ENCODE results near the gene HNRNPA3.
"Not testable (repeated sequence)": the region's sequence is repeated elsewhere in the genome, so short reads cannot be mapped to it uniquely, and the experiment has no call there.

The HNRNPA3 gene

DNA sequence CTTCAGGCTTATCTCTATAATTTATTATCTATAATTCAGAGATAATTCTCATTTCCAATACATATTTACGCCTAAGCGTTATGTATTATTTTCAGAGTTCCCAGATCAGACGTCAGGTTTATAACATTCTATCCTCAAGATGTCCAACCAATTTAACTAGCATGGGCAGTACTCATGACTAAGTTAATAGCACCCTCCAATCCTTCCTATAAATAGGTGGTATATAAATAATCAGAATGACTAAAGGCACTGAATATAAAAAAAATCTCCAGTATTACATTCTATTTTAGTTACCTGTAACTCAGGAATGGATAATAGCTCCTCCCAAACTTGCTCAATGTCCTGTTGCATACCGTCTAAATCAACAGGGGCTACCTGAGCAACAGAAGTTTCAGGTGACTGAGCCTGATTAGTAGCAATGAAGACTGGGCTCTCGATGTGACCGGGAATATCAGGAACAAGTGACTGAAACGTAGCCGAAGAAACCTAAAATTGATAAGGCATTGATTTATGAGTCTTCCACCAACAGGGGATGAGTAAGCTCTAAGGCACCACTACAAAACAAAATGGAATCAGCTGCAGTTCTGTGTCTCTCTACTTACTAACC is 19.6 kb downstream of the HNRNPA3 start:
- DNase-seq (ENCODE audit: low read depth in 2 of 2) = no peak

DNA sequence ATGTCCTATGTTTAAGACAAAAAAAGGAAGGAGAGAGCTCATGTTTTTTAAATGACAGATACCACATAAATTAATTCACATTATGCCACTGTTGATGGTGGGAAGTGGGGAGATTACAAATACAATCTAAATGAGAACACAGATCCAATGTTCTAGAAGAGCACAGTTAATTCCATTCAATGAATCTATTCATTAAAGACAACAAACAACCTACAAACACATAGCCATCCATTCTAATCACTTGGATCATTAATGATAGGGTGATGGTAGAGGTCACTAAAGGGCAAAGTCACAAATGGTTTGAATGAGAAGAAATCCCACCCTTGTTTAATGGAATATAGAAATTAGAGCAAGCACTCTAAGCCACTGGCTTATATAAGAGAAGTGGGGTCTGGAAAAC is 21.7 kb downstream of the HNRNPA3 start:
- no peak for DNase-seq (ENCODE audit: low read depth in 2 of 2)

DNA sequence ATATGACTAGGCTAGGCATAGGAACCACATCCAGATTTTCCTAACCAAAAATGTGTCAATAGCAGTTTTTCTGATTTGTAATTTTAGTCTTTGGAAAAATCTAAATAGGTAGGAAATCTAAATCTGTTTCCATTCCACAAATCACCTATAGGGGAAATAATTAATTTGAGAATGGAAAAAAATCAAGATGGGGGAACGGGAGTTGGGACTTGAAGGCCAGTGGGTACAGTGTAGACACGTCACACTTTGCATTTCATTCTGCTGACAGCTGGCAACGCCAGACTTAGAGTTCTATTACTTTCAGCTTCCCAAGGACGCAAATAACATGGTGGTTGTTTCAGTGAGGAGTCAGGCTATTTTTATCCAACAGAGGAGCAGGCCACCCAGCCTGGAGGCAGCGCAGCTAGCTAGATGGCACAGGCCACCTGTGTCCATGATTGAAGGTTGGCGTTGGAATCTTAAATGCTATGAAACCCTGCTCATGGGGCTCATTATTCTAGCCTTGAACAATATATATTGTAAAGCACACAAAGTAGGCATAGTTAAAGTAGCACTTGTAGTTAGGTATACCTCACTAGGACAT is 23.4 kb downstream of the HNRNPA3 start:
- DNase-seq (ENCODE audit: low read depth in 2 of 2) = no peak

DNA sequence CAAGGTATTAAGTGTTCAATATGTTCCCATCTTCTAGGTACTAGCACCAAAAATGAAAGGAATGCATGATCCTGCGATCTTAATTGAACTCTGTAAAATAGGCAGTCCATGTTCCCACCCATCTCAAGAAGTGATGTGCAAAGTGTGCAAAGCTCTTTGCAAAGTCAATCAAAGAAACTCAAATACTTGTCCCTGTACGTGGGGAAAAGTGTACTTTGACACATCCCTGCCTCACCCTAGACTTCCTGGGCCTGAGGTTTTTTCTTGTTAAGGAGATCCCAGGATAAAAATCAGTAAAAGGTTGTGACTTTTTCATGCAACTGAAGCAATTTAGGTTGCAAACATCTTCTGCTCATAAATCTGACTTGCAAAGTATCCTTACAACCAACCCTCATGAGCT is 25.3 kb downstream of the HNRNPA3 start:
- no peak for DNase-seq (ENCODE audit: low read depth in 2 of 2)

DNA sequence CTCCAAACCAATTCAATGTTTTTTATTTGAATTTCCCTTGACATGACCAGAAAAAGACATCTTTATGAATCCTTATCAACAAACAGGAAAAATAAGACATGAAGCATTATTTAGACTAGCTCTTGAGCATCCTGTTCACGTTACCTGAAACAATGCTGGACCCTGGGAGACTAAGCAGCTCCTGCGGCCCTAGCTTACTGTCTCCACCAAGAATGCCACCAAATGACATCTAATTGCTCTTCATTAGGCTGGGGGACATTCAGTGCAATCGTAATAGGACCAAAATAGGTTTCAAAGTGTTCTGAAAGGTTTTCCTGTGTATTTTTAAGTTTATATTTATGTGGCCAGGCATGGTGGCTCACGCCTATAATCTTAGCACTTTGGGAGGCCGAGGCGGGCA is 26.5 kb downstream of the HNRNPA3 start:
- no peak for DNase-seq (ENCODE audit: low read depth in 2 of 2)

DNA sequence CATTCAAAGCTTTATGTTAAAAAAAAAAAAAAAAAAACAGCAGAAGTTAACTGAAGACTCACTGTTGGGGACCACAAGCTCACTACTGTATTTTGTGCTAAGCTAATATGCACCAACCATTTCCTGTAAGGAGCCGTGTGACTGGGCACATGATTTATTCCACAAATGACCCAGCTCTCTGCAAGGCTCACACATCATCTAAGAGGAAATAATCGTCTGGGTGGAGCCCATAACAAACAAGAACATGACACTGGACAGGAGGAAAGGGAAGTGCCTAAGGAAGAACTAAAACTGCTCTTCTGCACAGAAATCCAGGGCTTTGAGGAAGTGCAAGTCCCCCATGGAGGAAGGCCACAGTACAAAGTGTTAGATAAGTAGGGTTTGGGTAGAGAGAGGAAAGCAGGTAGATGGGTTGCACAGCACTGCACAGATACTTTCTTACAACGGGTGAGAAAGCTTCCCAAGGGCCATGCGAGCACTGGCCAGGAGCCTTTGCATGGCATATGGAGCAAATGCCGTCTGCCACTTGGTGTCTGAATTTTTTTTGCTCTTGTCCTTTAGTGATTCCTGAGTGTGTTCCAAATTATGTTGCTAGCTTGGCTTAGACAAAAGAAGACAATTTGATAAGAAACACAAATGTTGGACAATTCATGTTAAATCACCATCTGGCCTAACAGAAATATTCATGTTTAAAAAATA is 27.5 kb downstream of the HNRNPA3 start:
- DNase-seq (ENCODE audit: low read depth in 2 of 2) = no peak

DNA sequence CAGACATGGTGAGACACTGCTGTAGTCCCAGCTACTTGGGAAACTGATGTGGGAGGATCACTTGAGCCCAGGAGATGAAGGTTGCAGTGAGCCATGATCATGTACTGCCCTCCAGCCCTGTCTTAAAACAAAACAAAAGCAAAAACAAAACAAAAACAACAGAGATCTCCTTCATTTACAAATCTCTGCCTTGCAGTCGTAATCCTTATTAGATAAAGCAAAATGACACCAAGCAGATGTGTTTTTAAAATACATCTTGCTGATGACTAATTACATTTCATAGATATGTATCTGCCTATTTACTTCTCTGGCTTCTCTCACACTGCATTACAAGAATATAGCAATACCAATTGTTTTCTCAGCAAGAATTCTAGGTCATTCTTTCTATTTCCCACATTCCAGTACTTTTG is 29.1 kb downstream of the HNRNPA3 start:
- no peak for DNase-seq (ENCODE audit: low read depth in 2 of 2)

DNA sequence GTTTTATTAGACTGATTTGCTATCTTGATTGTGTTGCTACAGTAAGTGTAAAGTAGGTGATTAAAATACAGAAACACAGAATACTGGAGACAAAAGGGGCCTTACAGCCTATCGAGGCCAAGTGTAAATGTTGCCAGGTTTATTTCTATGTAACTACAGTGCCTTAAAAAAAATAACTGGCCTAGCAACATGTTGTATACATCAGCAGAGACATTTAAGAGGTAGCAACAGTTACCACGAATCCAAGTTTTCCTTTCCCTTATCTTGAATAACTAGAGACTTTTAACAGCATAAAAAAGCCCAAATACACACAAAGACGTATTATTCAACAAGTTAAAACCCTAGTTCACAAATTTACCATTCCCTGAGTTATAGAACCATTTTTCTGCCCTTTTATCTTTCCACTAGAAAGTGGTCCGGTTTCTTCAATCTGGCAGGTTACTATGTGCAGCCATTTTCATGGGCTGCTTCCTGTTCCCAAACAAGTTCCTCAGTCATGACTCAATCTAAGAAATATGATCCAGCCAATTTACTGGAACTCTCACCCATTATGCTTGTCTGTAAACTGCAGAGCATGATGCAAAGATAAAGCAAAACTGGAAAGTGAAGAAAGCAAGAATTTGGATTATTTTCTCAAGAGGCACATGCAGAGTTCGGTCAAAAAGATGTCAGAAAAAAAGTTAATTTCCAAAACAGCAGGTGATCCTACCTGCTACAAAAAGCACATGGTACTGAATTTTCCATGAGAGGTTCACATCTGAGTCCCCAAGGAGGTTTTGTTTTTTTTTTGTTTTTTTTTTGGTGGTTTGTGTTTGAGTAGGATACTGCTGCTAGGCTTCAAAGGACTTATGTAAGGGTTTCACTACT is 29.8 kb downstream of the HNRNPA3 start:
- DNase-seq (ENCODE audit: low read depth in 2 of 2) = no peak

DNA sequence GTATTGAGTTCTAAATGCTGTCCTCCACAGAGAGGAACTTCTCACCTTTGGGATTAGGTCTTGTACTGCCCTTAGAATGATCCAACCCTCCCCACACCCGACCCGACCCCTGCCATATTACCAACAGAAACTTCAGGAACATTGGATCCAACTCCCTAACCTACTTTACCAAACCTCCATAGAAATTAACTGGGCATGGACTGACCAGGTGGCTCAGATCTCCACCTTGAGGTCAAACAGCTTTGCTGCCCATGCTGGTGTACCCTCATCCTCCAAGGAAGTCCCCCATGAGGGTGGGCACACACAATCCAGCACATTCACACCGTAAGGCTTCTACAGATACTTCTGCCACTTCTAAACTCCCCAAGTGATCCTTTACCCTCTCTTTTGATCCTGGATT is 30.5 kb downstream of the HNRNPA3 start:
- no peak for DNase-seq (ENCODE audit: low read depth in 2 of 2)

DNA sequence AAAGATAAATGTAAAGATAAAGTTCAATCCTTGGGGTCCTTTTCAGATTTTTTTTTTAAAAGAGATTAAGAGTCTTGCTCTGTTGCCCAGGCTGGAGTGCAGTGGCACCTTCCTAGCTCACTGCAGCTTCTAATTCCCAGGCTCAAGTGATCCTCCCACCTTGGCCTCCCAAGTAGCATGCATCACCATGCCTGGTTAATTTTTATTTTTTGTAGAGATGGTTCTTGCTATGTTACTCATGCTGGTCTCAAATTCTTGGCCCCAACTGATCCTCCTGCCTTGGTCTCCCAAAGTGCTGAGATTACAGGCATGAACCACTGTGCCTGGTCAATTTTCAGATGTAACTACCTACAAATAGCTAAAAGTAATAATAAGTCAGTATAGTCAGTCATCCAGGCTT is 30.9 kb downstream of the HNRNPA3 start:
- DNase-seq (ENCODE audit: low read depth in 2 of 2) = no peak

DNA sequence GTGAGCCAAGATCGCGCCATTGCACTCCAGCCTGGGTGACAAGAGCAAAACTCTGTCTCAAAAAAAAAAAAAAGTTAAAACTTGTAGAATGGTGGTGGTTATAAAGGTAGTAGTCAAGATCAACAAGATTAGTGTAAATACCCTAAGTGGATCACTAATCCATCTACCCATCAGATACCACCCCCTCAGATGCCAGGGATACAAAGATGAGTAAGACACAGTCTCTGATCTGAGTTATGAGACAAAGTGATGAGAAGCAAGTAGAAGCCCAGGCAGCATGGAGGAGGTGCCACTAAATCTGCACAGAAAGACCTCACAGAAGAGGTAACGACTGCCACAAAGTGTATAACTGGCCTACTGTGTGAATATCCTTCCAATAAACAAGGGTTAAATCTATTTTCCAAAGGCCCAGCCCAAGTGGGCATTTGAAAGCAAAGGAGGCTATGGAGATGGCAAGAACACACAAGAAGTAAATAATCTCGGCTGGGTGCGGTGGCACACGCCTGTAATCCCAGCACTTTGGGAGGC is 31.7 kb downstream of the HNRNPA3 start:
- no peak for DNase-seq (ENCODE audit: low read depth in 2 of 2)

DNA sequence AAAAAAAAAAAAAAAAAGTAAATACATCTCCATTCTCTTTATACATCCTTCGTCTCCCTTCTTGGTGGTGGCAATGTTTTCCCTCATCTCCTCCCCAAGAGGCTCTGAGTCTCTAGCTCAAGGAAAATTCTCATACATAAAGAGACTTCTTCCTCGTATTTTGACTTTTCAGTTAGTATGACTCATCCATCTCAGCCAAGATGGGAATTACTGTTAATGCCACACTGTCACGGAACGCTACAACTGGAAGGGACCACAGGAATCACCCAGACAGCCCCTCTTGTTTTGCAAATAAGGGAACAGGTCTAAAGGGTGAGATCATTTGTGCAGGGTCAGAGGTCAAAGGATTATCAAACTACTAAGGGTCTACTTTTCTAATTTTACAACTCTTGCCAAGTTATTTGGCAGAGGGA is 32.4 kb downstream of the HNRNPA3 start:
- no peak for DNase-seq (ENCODE audit: low read depth in 2 of 2)

DNA sequence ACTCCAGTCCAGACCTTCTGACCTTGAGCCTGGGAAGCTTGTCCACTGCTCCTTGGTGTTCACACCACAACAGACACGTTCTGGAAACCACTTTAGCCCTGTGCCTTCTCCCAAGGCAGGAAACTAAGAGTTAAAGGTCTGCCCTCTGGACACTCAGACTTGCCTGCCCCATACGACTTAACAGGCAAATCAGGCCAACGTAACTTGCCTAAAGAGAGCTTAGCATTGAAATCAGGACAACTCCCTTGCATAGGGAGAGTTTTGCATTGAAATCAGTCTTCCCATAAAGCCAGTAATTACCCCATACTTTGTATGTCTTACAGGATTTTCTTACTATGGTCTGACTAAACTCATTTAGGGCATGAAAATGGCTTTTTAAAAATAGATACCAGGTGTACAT is 33.4 kb downstream of the HNRNPA3 start:
- DNase-seq (ENCODE audit: low read depth in 2 of 2) = no peak

DNA sequence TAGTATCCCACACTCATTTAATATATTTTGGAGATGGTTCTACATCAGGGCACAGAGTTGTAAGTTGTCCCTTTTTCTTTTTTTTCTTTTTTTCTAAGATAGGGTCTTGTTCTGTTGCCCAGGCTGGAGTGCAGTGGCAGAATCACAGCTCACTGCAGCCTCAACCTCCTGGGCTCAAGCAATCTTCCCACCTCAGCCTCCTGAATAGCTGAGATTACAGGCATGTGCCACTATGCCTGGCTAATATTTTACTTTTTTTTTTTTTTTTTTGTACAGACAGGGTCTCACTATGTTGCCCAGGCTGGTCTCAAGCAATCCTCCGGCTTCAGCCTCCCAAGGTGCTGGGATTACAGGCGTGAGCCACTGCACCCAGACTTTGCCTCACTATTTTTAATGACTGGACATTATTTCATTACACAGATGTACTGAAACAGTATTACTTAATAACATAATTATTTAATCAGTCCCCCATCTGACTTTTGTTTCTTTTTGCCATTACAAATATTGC is 34.0 kb downstream of the HNRNPA3 start:
- not testable (repeated sequence) for DNase-seq (ENCODE audit: low read depth in 2 of 2)

DNA sequence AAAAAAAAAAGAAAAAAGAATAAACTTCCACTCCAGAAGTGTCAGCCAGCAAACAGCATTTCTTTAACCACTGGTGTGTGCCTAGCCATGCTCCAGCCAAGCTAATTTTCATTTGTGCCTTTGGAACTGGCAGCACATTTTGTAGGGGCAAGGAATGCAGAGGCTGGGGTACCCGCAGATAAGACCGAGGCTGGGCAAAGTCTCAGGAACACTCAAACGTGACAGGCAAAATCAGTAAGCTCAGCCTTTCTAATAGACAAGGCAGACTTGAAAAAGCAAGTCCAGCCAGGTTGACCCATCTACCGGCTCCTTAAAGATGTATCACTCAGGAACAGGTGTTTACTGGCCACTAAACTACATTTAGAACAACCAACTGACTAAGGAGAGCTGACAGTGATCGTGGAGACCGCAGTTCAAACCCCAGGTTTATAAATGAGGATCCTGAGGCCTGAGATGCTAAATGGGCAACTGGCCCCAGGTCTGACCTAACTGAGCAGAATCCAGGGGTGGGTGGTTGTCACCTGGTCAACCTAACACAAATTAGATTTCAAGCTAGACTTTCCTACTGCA is 35.2 kb downstream of the HNRNPA3 start:
- no peak for DNase-seq (ENCODE audit: low read depth in 2 of 2)

DNA sequence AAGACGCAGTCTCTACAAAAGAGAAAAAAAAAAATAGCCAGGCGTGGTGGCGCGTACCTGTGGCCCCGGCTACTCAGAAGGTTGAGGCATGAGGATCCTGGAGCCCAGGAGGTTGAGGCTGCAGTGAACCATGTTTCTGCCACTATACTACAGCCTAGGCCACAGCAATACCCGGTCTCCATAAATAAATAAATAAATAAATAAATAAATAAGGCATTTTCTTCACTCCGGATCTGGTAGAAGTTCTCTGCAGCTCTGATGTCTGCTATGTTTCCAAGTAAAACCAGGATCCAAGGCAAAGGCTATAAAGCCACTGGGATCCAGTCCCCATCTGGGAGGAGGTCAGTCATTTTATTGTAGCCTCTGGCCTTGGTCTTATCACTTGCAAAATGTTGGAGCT is 36.4 kb downstream of the HNRNPA3 start:
- DNase-seq (ENCODE audit: low read depth in 2 of 2) = no peak

DNA sequence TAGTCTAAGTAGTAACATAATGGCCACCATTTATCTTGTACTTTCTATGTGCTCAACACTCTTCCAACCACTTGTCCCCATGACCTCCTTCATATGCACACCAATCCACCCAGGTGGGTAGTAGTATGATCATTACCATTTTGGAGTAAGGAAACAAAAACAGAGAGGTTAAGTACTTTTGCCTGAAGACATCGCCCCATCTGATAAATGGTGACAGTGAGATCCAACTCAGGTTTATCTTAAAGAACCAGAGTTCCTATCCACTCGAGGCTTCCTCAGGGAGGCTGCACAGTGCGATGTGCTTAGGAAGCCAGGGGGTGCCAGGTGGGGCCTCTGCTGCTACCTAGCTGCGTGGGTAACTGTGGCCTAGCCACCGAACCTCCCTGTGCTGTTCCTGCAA is 37.9 kb downstream of the HNRNPA3 start:
- no peak for DNase-seq (ENCODE audit: low read depth in 2 of 2)

DNA sequence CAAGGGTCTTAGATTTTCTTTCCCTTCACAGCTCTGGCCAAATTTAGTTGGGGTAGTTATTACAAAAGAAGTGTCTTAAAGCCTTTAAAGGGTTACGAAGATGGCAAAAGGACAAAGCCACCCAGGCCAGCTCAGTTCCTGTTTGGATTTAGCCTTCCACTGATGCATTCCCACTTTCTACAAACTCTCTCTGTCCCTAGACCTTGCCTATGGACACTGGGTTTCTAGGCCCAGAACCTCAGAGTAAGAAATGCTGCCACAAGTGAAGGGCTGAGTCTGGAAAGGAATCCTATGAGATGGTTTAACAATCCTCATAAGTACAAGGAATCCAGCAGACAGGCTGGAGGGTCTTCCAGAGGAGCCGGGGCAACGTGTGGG is 38.6 kb downstream of the HNRNPA3 start:
- no peak for DNase-seq (ENCODE audit: low read depth in 2 of 2)

DNA sequence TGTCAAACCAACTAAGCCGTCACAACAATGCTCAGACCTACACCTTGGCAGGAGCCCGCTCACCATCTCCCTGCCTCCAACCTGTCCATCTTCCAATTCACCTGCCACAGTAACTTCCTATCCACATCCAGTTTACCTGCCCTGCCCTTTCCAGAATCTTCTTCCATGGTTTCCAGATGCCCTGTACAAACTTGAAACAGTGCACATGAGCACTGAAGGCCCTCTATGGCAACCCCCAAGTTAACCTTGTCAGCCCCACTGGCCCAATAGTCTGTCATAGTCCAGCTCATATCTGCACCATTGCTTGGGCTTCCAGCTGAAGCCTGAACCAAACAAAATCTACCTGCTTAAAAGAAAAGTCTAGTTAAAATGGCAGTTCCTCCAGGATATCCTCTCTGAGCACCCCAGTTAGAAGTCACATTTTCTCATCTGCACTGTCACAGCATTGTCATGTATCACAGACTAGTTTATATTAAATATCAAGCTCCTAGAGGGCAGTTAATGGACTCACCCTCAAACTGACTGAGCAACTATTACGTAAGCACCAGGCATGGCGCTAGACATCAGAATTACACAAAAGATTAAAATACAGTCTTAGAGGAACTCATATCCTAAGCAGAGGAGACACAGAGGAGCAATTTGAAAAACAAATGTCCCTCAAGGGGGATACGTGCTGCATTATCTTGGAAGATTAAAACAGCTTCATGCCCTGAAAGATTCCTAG is 40.4 kb downstream of the HNRNPA3 start:
- DNase-seq (ENCODE audit: low read depth in 2 of 2) = no peak

DNA sequence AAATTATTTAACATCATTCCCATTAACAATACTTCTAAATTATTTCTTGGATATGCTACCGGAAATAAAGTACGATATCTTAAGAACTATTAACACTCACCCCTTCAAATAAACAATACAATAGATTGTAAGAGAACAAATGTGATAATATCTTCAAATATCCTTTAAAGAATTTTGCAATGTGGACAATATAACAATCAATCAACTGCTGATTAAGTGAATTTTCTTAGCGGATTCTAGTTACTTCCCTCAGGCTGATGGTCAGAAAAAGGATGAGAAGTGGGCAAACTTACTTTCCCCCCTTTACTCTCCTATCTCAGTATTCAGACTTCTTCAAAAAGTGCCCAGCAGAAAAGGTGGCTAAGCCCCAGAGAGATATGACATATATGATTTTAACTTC is 41.1 kb downstream of the HNRNPA3 start:
- no peak for DNase-seq (ENCODE audit: low read depth in 2 of 2)

Measured in stimulated activated CD4-positive, alpha-beta T cell treated with anti-CD3 and anti-CD28 coated beads, Interleukin-1b, Interleukin-23, amount 100 ng/mL, for 1 hour (primary cell).